ENCODE measurements around the gene FMNL3.

- TF ChIP-seq, protein P1, sequence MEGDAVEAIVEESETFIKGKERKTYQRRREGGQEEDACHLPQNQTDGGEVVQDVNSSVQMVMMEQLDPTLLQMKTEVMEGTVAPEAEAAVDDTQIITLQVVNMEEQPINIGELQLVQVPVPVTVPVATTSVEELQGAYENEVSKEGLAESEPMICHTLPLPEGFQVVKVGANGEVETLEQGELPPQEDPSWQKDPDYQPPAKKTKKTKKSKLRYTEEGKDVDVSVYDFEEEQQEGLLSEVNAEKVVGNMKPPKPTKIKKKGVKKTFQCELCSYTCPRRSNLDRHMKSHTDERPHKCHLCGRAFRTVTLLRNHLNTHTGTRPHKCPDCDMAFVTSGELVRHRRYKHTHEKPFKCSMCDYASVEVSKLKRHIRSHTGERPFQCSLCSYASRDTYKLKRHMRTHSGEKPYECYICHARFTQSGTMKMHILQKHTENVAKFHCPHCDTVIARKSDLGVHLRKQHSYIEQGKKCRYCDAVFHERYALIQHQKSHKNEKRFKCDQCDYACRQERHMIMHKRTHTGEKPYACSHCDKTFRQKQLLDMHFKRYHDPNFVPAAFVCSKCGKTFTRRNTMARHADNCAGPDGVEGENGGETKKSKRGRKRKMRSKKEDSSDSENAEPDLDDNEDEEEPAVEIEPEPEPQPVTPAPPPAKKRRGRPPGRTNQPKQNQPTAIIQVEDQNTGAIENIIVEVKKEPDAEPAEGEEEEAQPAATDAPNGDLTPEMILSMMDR (IDR thresholded peaks at IDR 0.05) = no peak
- TF ChIP-seq POLR2AphosphoS5 (IDR thresholded peaks at IDR 0.05) = no peak
- no peak for TF ChIP-seq POLR2A (IDR thresholded peaks at IDR 0.05; ENCODE audit: low read depth)
Measured at GRCh38 chr12:49687941-49688340, 19.3 kb downstream of the FMNL3 start.

Measured in esophagus muscularis mucosa (tissue), 3 donors.